Measurements from ENCODE around the gene FOXK1.

Gene FOXK1

GRCh38 chr7:4724648-4725013 is 42.5 kb downstream of the FOXK1 start:
- no peak for DNase-seq

GRCh38 chr7:4725014-4725849 is 43.1 kb downstream of the FOXK1 start:
- no peak for DNase-seq

- no peak for DNase-seq
These were observed 43.9 kb downstream of the FOXK1 start for GRCh38 chr7:4725850-4726450.

GRCh38 chr7:4726566-4726965 is 44.5 kb downstream of the FOXK1 start:
- DNase-seq = no peak

- DNase-seq = no peak
These were observed 46.0 kb downstream of the FOXK1 start for GRCh38 chr7:4727914-4728705.

GRCh38 chr7:4729266-4729665 is 47.2 kb downstream of the FOXK1 start:
- no peak for DNase-seq

- no peak for DNase-seq
These were observed 48.2 kb downstream of the FOXK1 start for GRCh38 chr7:4730276-4730675.

GRCh38 chr7:4730971-4731370 is 48.9 kb downstream of the FOXK1 start:
- no peak for DNase-seq

GRCh38 chr7:4731803-4732202 is 49.7 kb downstream of the FOXK1 start:
- no peak for DNase-seq

GRCh38 chr7:4733936-4734528 is 51.9 kb downstream of the FOXK1 start:
- DNase-seq = no peak

- no peak for DNase-seq
These were observed 52.7 kb downstream of the FOXK1 start for GRCh38 chr7:4734587-4735345.

- DNase-seq = no peak
These were observed 55.2 kb downstream of the FOXK1 start for GRCh38 chr7:4737300-4737699.

- DNase-seq = no peak
These were observed 56.8 kb downstream of the FOXK1 start for GRCh38 chr7:4738711-4739527.

- DNase-seq = no peak
These were observed 57.5 kb downstream of the FOXK1 start for GRCh38 chr7:4739528-4739992.

GRCh38 chr7:4740796-4741195 is 58.7 kb downstream of the FOXK1 start:
- no peak for DNase-seq

- DNase-seq = no peak
These were observed 60.0 kb downstream of the FOXK1 start for GRCh38 chr7:4742051-4742573.

- no peak for DNase-seq
These were observed 60.8 kb downstream of the FOXK1 start for GRCh38 chr7:4742852-4743251.

- peak; percentile 97 for DNase-seq
These were observed 62.5 kb downstream of the FOXK1 start for GRCh38 chr7:4744391-4745264.

GRCh38 chr7:4745265-4745919 is 63.3 kb downstream of the FOXK1 start:
- DNase-seq = no peak

Data from NCI-H2171 treated with DMSO at 0.1 percent for 48 hours (cell line).